ENCODE results near the gene SEMA5A. TPM values are rescaled to one million over a fixed set of nuclear protein-coding genes. Genes with fewer than 3 reads are reported as not detected.

Gene SEMA5A
- total RNA-seq, 1 donor from 2014 or later = 189 TPM

DNA sequence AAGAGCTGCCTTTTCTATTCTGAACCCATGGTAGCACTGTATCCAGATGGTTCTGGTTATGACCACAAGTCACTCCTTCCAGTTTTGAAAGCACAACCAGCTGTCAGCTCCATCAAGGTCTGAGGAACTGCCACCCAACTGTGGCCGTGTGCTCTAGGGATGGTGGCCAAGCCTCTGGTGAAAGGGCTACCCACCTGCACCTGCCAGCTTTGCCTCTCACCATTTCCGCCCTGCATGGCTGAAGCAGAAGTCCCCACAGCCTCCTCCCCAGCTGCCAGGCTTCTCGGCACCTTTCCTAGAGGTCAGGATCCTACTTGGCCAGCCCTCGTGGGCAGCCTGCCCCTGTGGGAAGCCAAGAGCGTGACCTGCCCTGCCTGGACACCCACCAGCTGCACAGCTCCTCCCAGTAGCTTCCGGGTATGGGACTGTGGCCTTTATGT, 16.8 kb downstream of the SEMA5A start:
- Mint-ChIP-seq H3K27me3 (ENCODE audit: unreplicated experiment) (no peaks in the 10 kb centered on the region), H3K4me1 (ENCODE audit: unreplicated experiment) (peaks cover 33% of the 10 kb centered on the region), H3K9me3 (ENCODE audit: unreplicated experiment) (no peaks in the 10 kb centered on the region), H3K27ac (ENCODE audit: unreplicated experiment) (no peak overlapping the region), H3K36me3 (ENCODE audit: unreplicated experiment) (peaks cover 14% of the 10 kb centered on the region), H3K4me3 (ENCODE audit: unreplicated experiment) (no peak overlapping the region)
- TF ChIP-seq, protein P1, sequence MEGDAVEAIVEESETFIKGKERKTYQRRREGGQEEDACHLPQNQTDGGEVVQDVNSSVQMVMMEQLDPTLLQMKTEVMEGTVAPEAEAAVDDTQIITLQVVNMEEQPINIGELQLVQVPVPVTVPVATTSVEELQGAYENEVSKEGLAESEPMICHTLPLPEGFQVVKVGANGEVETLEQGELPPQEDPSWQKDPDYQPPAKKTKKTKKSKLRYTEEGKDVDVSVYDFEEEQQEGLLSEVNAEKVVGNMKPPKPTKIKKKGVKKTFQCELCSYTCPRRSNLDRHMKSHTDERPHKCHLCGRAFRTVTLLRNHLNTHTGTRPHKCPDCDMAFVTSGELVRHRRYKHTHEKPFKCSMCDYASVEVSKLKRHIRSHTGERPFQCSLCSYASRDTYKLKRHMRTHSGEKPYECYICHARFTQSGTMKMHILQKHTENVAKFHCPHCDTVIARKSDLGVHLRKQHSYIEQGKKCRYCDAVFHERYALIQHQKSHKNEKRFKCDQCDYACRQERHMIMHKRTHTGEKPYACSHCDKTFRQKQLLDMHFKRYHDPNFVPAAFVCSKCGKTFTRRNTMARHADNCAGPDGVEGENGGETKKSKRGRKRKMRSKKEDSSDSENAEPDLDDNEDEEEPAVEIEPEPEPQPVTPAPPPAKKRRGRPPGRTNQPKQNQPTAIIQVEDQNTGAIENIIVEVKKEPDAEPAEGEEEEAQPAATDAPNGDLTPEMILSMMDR (IDR thresholded peaks at IDR 0.05) = no peak
- DNase-seq (ENCODE audit: extremely low spot score, unreplicated experiment) = no peak

- H3K27ac Mint-ChIP-seq (ENCODE audit: unreplicated experiment) = no peak overlapping the region
- TF ChIP-seq, protein P1 (IDR thresholded peaks at IDR 0.05) = no peak
- DNase-seq (ENCODE audit: extremely low spot score, unreplicated experiment) = no peak
- H3K9me3 Mint-ChIP-seq (ENCODE audit: unreplicated experiment) = no peaks in the 10 kb centered on the region
- H3K27me3 Mint-ChIP-seq (ENCODE audit: unreplicated experiment) = no peaks in the 10 kb centered on the region
- H3K36me3 Mint-ChIP-seq (ENCODE audit: unreplicated experiment) = peaks cover 21% of the 10 kb centered on the region
- H3K4me3 Mint-ChIP-seq (ENCODE audit: unreplicated experiment) = no peak overlapping the region
- H3K4me1 Mint-ChIP-seq (ENCODE audit: unreplicated experiment) = peaks cover 29% of the 10 kb centered on the region
Observed at GRCh38 chr5:9524941-9525340, 20.9 kb downstream of the SEMA5A start.

DNA sequence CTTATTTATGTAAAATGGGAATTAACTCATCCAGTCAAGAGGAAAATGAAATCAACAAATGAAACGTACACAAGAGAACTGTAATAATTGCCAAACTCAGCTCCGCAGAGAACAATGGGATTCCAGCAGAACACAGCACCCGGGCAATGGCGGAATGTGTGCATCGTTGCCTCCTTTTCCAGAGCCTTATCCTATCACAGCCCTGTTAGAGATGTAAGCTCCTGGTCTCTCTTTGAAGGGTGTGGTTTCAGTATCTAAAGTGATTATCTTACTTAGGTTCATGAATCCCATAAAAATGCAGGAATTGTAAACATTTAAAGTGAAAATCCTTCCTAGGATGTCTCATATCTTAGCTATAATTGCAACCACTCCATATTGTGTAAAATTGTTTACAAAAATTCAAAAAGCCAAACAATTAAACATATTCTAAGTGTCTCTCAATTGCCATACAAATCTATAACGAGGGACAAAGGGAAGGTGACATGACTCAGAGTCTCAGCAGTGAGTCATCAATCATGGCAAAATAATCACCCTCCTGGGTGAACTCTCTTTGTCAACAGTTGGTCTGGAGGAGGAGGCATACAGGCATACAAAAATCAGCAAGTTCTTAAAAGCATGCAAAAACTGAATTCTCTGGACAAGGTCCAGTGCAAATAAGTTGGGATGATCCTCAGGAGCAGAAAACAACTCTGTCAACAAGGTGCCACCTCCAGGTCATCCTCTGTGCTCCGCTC, 22.6 kb downstream of the SEMA5A start:
- no peaks in the 10 kb centered on the region for H3K9me3 Mint-ChIP-seq (ENCODE audit: unreplicated experiment)
- H3K36me3 Mint-ChIP-seq (ENCODE audit: unreplicated experiment) = peaks cover 23% of the 10 kb centered on the region
- DNase-seq (ENCODE audit: extremely low spot score, unreplicated experiment) = no peak
- TF ChIP-seq, protein P1 (IDR thresholded peaks at IDR 0.05) = no peak
- H3K4me3 Mint-ChIP-seq (ENCODE audit: unreplicated experiment) = no peak overlapping the region
- H3K4me1 Mint-ChIP-seq (ENCODE audit: unreplicated experiment) = peaks cover 39% of the 10 kb centered on the region
- H3K27ac Mint-ChIP-seq (ENCODE audit: unreplicated experiment) = peak overlapping the region; percentile 44
- H3K27me3 Mint-ChIP-seq (ENCODE audit: unreplicated experiment) = no peaks in the 10 kb centered on the region

DNA sequence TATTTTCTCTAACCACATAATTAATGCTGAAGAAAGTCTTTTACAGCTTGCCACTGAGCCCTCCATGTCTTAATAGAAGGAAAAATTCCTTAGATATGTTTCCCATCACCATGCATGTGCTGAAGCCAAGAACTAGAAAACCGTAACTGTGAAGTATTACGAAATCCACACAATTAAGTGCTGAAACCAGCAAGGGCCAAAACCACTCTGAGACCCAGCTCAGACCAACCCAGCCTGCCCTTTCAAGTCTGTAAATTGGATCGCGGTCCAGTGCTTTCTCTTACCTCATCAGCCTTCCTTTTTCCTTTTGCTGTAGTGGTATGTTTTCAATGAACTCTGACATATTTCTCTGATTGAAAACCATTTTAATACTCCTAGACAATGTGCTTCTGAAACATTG, 26.3 kb downstream of the SEMA5A start:
- H3K27ac Mint-ChIP-seq (ENCODE audit: unreplicated experiment) = peak overlapping the region; percentile 52

DNA sequence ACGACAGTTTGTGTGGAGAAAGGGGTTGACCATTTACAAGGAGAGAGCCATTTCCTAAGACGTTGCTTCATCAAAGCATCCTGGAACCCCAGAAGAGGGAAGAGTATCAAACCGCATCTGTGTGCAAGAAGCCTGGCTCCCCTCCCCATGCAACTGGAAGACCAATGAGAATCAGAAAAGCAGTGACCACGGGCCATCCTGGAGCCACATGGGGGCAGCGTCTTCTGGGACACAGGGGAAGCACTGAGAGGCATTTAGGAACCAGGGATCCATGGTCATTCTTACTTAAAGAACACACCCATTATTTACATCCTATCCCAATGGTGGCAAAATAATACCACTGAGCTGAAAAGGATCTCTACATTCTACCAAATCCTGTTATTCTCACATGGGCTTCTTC, 29.3 kb downstream of the SEMA5A start:
- Mint-ChIP-seq H3K27ac (ENCODE audit: unreplicated experiment) (no peak overlapping the region), H3K4me3 (ENCODE audit: unreplicated experiment) (no peak overlapping the region)

More for the DNA sequence above, 26.3 kb downstream of the SEMA5A start:
- H3K36me3 Mint-ChIP-seq (ENCODE audit: unreplicated experiment) = peaks cover 33% of the 10 kb centered on the region
- DNase-seq (ENCODE audit: extremely low spot score, unreplicated experiment) = no peak
- H3K4me3 Mint-ChIP-seq (ENCODE audit: unreplicated experiment) = no peak overlapping the region
- TF ChIP-seq, protein P1 (IDR thresholded peaks at IDR 0.05) = no peak
- peaks cover 36% of the 10 kb centered on the region for H3K4me1 Mint-ChIP-seq (ENCODE audit: unreplicated experiment)
- no peaks in the 10 kb centered on the region for H3K9me3 Mint-ChIP-seq (ENCODE audit: unreplicated experiment)
- no peaks in the 10 kb centered on the region for H3K27me3 Mint-ChIP-seq (ENCODE audit: unreplicated experiment)

More for the DNA sequence above, 29.3 kb downstream of the SEMA5A start:
- Mint-ChIP-seq H3K9me3 (ENCODE audit: unreplicated experiment) (no peaks in the 10 kb centered on the region), H3K36me3 (ENCODE audit: unreplicated experiment) (peaks cover 21% of the 10 kb centered on the region), H3K4me1 (ENCODE audit: unreplicated experiment) (peaks cover 22% of the 10 kb centered on the region), H3K27me3 (ENCODE audit: unreplicated experiment) (no peaks in the 10 kb centered on the region)
- DNase-seq (ENCODE audit: extremely low spot score, unreplicated experiment) = no peak
- TF ChIP-seq, protein P1 (IDR thresholded peaks at IDR 0.05) = no peak
